Measurements from ENCODE around the gene LEPR.
A peak's percentile ranks its signal among the peaks of the same experiment; 100 is the strongest.
"Not testable (repeated sequence)": the region's sequence is repeated elsewhere in the genome, so short reads cannot be mapped to it uniquely, and the experiment has no call there.

Gene LEPR

DNA sequence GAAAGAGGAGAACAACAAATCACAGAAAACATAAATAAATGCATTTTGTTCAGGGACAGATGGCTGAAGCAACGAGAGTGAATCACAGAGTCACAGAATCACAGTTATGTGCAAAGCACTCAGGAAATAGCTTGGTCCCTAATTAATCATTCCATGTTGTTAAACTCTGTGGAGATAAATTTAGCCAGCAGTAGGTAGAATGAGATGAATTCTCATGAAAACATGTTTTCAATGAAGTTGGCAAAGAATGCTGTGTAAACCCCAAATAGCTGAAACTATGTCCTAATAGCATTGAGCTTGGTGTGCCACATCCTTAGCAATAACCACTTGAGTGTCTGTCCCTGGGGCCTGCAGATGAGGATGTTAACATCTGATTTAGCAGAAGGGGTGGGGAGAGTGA lies 20.4 kb downstream of the LEPR start:
- DNase-seq: no peak

DNA sequence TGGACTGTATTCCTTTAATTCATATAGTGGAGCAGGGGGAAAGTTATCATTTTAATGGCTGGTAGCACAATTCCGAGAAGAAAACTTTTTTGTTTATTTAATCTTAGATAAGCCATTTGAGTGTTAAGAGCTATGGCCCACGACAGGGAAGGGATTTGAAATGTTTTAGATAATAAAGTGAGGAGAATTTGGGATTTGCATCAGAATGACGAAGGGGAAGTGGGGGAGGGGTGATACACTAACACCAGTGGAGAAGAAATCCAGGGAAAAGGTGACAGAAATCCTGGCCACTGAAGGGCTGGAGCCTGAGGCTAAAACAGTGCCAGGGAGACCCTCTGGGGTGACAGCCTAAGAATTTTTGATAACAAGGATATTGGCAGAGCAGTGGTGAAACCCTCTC lies 21.0 kb downstream of the LEPR start:
- no peak for DNase-seq

DNA sequence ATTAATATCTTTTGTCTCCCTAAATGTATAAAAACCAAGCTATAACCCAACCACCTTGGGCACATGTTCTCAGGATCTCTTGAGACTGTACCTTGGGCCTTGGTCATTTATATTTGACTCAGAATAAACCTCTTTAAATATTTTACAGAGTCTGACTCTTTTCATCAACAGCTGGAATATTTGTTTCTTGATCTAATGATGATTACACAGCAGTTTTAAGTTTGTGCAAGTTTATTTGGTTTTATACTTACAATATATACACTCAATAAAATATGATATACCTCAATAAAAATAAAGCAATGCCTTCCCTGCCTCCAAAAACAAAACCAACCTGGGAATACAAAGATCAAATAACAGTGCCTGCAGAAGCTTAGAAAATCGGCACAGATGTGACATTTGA lies 22.0 kb downstream of the LEPR start:
- DNase-seq: no peak

DNA sequence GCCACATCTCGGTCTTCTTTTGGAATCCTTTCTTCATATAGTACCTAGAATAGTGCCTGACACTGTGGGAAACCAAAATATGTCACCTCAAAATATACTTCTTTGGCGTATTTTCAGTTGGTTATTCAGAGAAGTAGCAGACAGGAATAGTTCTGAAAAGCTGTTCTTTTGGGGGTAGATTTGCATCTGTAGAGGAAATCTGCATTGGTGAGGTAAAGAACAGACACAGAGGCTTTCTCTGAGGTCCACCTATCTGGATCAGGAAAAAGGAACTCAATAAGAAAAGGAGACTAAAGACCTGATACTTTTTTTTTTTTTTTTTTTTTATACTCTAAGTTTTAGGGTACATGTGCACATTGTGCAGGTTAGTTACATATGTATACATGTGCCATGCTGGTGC lies 23.2 kb downstream of the LEPR start:
- no peak for DNase-seq

DNA sequence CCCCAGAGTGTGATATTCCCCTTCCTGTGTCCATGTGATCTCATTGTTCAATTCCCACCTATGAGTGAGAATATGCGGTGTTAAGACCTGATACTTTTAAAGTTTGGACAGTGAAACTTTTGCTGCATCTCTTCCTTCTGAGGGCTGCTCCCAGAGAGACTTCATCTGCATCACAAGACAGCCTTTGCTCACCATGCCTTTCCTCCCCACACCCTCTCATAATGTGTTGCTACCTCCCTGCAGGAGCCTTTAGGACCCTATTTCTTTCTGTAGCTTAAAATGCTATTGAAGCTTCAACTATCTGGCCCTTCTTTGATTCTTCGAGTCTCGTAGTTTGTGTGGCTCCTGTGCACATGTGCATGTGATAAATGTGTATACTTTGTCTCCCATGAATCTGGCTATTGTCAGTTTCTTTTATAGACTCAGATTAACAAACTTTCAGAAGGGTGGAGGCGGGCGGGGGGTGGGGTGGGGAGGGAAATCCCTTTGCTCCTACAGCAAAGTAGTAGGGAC lies 23.7 kb downstream of the LEPR start:
- DNase-seq: no peak

DNA sequence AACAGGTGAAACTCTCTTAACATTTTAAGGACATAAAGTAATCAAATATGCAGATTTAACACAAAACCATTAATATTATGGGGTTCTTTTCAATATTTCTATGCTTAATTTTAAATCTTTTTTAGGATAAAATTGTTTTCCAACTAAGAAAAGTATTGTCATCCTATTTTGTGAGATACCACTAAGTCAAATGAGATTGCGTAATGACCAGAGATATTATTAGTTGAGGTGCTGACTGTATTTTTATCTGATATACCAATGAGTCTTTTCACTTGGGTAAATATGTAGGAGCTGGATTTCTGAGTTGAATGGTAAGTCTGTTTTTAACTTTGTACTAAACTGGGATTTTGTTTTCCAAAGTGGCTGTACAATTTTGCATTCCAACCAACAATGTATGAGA lies 25.4 kb downstream of the LEPR start:
- DNase-seq: no peak

DNA sequence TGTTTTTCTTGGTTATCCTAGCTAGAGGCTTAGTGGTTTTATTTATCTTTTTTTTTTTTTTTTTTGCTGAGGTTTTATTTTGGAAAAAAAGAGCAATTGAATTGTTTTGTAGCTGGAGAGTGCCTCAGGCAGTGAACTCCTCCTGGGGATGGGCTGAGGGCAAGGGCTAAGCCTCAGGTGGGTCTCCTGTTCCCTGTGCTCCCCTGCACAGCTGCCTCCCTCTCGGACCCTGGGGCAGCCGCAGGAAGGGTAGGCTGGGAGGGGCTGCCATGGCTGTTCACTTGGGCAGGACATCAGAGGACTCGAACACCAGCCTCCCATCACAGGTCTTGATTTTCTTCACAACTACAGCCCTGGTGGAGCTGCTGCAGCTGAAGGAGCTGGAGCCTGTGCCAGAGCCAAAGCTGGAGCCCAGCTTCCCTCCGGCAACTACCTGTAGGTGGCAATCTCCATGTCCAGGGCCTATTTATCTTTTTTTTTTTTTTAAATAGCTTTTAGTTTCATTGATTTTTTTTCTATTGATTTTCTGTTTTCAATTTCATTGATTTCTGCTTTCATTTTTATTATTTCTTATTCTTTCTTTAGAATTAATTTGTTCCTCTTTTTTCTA lies 28.9 kb downstream of the LEPR start:
- no peak for DNase-seq

DNA sequence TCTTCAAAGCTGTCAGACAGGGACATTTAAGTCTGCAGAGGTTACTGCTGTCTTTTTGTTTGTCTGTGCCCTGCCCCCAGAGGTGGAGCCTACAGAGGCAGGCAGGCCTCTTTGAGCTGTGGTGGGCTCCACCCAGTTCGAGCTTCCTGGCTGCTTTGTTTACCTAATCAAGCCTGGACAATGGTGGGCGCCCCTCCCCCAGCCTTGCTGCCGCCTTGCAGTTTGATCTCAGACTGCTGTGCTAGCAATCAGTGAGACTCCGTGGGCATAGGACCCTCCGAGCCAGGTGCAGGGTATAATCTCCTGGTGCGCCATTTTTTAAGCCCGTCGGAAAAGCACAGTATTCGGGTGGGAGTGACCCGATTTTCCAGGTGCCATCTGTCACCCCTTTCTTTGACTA lies 35.2 kb downstream of the LEPR start:
- not testable (repeated sequence) for DNase-seq

DNA sequence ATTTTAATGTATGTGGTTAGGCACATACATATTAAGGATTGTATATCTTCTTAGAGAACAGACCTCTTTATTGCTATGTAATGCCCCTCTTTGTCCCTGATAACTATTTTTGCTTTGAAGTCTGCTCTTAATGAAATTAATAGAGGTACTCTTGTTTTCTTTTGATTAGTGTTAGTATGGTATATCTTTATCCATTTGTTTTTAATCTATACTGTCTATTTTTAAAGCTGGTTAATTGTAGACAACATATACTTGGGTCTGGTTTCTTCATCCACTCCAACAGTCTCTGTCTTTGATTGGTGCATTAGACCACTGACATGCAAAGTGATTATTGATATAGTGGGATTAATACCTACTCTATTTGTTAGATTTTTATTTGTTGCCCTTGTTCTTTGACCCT lies 36.0 kb downstream of the LEPR start:
- DNase-seq: no peak

DNA sequence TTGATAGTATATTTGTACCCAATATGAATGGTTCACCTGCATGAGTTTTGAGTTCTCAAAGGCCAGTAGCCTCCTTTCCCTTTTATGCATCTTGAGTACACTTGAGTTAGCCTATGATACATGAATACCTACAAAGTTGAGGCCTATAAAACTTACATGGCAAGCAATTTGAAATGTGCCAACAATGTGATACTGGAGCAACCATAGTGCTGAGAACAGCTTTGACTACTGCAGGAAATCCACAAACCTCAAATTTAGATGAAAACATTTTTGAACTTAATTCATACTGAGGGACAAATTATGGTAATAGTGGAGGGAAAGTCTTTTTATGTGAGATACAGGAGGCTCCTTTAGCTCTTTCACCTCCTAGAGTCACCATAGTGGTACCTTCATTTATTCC lies 37.4 kb downstream of the LEPR start:
- no peak for DNase-seq

DNA sequence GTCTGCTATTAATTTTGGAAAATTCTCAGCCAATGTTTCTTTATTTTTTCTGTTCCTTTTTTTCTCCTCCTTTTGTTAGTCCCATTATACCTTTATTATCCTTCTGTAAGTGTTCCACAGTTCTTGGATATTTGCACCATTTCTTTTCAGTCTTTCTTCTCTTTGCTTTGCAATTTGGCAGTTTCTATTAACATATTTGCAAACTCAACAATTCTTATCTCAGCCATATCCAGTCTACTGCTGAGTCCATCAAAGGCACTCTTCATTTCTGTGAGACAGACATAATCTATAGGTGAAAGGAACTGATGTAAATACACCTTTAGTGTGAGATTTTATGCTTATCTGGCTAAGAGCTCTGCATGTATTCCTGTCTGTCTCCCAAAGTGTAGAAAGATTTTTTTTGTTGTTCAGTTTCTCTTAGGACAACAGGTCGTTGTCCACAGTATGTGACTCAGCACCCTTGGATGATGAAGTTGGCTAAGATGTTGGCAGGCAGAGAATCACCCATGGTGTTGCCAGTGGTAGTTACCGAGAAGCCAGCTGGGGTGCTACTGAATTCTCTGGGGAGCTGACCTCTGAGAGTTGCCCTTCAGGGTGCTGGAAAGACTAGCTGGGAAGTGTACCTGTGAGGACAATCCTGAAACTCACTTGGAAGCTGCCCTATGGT lies 38.4 kb downstream of the LEPR start:
- DNase-seq: no peak

DNA sequence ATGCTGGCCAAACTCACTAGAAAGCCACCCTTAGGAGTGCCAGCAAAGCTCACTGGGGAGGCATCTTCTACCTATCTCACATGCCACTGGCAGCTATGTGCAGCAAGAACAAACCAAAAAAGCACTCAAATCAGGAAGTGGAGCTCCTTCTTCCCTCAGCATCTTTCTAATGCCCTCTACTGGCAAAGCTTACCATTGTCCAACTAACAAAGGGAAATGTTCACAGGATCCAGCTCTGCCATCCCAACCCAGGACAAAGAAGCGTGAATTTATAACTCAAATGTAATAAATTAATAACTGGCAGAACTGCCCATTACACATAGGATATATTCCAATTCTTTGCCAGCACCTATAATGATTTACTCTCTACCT lies 38.9 kb downstream of the LEPR start:
- DNase-seq: peak; percentile 54

DNA sequence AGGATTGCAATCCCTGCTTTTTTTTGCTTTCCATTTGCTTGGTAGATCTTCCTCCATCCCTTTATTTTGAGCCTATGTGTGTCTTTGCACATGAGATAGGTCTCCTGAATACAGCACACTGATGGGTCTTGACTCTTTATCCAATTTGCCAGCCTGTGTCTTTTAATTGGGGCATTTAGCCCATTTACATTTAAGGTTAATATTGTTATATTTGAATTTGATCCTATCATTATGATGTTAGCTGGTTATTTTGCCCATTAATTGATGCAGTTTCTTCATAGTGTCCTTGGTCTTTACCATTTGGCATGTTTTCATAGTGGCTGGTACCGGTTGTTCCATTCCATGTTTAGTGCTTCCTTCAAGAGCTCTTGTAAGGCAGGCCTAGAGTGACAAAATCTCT lies 45.4 kb downstream of the LEPR start:
- DNase-seq: not testable (repeated sequence)

DNA sequence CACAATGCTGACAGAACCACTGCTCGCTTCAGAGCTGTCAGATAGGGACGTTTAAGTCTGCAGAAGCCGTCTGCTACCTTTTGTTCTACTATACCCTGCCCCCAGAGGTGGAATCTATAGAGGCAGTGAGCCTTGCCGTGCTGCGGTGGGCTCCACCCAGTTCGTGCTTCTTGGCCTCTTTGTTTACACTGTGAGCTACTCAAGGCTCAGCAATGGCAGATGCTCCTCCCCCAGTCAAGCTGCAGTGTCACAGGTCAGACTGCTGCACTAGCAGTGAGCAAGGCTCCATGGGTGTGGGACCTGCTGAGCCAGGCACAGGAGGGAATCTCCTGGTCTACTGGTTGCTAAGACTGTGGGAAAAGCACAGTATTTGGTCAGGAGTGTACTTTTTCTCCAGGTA lies 47.1 kb downstream of the LEPR start:
- DNase-seq: no peak

DNA sequence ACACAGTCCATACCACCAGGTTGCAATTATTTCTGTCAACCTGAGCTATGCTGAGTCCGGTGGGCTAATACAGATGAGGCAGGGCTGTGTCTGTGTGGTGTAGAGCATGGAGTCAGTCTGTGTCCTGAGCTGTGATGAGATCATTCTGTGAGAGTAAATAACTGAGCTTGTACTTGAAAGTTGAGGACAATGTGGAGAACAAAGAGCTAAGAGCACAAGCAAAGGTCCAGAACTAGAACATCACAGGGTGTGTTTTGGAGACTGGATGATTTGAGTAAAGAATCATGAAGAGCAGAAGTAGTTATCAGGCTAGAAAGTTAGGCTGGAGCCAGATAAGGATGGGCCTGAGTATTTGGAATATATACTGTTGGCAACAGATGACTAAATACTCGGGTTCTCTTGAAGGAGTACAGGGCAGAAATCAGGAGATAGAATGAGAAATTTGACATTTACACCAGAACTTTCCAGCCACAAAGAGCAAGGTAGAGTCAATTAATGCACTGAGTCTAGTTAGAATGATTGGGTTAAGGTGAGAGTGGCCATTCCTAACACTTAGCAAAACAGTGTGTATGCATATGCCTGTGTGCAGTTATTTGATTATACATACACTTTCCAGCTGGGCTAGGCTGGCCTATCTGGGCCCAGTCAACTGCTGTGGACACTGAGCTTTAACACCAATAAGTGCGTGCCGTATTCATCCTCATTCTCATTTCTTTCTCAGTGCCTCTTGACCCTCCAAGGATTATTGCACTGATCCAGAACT lies 48.8 kb downstream of the LEPR start:
- DNase-seq: no peak

DNA sequence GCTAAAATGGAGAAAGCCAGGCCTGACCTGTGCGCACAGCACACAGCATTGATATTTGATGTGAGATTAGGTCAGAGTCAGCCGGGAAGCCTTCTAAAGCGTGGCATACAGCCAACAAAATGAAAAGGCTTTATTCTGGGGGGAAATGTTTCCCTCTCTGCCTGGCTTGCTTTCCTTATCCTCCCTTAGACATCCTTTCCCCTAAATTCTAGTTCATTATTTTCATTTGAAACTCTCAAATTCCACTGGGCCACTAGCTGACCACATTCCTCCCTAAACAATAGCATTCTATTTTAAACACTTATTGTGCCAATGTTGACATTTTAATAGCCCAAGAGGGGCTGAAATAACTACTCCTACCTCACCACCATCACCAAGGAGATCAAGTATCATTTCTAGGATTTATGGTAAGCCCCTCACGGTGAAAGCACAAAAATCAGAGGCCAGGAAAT lies 49.4 kb downstream of the LEPR start:
- DNase-seq: no peak
